ENCODE results near the gene RAD51B.

- TF ChIP-seq ZNF610 (tag by site-specific recombination; IDR thresholded peaks at IDR 0.05; ENCODE audit: borderline replicate concordance) (no peak), CTCF (tag by site-specific recombination; IDR thresholded peaks at IDR 0.05) (no peak), ZNF792 (tag by site-specific recombination; IDR thresholded peaks at IDR 0.05) (no peak), ZNF529 (tag by site-specific recombination; IDR thresholded peaks at IDR 0.05; ENCODE audit: insufficient replicate concordance) (no peak), KLF9 (tag by site-specific recombination; IDR thresholded peaks at IDR 0.05; ENCODE audit: low read depth) (no peak), ZNF350 (tag by site-specific recombination; IDR thresholded peaks at IDR 0.05) (no peak), PATZ1 (tag by site-specific recombination; IDR thresholded peaks at IDR 0.05) (no peak), ZNF530 (tag by site-specific recombination; IDR thresholded peaks at IDR 0.05; ENCODE audit: low read depth) (no peak), ZNF274 (IDR thresholded peaks at IDR 0.05; ENCODE audit: low read length) (no peak), ZNF274 (tag by site-specific recombination; IDR thresholded peaks at IDR 0.05; ENCODE audit: borderline replicate concordance) (no peak), ZNF202 (tag by site-specific recombination; IDR thresholded peaks at IDR 0.05; ENCODE audit: borderline replicate concordance) (no peak), ZNF211 (tag by site-specific recombination; IDR thresholded peaks at IDR 0.05; ENCODE audit: low read depth) (no peak), ZNF23 (tag by site-specific recombination; IDR thresholded peaks at IDR 0.05; ENCODE audit: borderline replicate concordance) (no peak), MZF1 (tag by site-specific recombination; IDR thresholded peaks at IDR 0.05; ENCODE audit: borderline replicate concordance) (no peak)
These were observed 388.6 kb downstream of the RAD51B start for GRCh38 chr14:68208218-68208617.

All from HEK293 (cell line).